Fibroblast of gingiva (primary cell): ENCODE measurements around the gene LCN12.
A peak's percentile ranks its signal among the peaks of the same experiment; 100 is the strongest.

Experiments used
- DNase-seq: peaks from one replicate; pipeline ENCODE4 v3.0.0-alpha.2; 2011; ENCODE audit warnings: low read depth

LCN12 gene

DNA sequence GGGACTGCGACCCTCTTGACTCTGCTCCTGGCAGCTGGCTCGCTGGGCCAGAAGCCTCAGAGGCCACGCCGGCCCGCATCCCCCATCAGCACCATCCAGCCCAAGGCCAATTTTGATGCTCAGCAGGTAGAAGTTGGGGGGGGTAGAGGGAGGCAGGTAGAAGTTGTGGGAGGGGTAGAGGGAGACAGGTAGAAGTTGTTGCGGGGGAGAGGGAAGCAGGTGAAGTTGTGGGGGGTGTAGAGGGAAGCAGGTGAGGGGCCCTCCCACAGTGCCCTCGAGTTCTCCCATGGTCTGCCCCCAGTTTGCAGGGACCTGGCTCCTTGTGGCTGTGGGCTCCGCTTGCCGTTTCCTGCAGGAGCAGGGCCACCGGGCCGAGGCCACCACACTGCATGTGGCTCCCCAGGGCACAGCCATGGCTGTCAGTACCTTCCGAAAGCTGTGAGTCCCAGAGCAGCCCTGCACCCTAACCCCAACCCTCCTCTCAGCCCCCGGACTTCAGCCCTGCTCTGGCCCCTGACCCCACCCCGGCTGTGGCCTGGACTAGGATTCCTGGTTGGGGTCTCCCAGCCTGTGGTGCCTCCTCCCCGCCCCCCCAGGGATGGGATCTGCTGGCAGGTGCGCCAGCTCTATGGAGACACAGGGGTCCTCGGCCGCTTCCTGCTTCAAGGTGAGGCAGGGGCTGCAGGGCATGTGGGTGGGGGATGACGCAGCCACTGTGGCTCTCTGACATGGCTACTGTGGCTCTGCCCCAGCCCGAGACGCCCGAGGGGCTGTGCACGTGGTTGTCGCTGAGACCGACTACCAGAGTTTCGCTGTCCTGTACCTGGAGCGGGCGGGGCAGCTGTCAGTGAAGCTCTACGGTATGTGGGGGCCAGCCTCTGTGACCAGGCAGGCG lies 6.5 kb upstream of the LCN12 start:
- no peak for DNase-seq

DNA sequence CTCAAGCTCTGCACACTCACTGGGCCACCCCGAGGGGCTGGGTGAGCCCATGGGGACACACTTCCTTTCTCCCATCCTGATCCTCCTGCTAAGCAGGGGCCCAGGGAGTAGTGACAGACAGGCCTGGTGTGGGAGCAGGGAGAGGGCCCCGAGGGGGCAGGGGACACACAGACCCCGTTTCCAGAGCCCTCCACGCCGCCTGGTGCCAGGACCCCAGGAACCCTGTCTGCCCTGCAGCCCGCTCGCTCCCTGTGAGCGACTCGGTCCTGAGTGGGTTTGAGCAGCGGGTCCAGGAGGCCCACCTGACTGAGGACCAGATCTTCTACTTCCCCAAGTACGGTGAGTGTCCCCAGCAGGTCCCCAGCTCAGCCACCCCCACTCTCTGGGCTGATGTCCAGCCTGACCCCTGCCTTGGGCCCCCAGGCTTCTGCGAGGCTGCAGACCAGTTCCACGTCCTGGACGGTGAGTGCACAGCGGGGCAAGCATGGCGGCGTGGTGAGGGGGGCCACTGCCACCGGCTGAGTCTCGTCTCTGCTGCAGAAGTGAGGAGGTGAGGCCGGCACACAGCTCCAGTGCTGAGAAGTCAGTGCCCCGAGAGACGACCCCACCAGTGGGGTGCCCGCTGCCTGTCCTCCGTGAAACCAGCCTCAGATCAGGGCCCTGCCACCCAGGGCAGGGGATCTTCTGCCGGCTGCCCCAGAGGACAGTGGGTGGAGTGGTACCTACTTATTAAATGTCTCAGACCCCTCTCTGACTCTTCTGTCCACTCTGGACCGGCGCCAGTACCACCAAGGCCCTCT lies 5.6 kb upstream of the LCN12 start:
- no peak for DNase-seq

DNA sequence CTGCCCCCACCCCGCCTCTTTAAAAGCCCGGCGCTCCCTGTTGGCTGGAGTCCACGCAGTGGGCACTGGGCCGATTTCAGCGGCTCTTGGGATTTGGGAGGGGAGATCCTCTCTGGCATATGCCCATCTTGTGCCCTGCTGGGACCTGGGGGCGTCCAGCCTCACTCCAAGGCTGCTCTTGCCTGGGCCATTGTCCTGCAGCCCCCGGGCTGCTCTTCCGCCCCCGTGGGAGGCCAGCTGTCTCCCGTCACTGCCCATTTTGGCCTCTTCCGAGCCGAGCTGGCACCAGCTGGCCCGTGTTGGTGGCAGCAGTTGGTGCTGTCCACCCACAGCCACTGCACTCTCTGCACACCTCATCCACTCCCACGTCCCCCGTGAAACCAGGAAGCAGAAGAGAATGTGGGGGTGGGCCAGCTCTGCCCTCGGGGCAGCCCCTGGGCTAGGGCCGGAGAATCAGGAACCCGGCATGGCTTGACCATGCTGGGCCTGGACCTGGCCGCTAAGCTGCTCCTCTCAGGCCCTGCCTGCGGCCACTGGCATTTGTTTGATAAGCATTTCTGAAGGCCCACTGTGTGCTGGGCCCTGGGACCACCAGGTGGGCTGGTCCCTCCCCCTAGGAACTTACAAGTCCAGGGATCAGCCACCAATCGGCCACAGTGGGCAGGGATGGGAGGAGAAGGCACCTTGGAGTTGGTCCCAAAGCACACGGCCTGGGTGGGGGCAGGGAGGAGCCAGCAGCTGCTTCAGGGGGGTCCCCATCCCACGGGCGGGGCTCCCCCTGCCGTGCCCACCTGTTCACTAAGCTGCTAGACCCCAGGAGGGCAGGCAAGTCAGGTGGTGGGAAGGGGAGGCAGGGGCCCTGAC lies 4.8 kb upstream of the LCN12 start:
- DNase-seq = no peak

DNA sequence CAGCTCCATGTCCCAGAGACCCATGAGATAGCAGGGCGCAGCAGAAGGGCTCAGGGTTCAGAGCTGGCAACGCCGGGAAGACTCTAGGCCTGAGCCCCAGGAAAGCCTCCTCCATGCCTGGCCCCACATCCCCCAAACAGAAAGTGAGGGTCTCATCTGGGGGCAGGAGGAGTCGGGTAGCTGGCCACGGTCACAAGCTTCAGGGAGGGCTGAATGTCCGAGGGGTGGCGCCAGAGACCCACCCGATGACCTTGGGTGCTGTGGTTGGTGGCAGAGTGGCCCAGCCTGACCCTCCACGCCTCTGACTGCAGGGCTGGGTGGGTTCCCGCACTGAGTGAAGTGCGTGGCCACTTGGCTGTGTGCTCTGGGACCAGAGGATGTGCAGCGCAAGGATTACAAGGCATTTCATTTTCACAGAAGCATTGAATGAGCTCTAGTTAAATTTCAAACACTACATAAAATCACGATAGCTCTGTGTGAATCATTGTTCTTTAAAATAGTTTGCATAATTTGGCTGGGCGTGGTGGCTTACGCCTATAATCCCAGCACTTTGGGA lies 4.0 kb upstream of the LCN12 start:
- peak; percentile 24 for DNase-seq

DNA sequence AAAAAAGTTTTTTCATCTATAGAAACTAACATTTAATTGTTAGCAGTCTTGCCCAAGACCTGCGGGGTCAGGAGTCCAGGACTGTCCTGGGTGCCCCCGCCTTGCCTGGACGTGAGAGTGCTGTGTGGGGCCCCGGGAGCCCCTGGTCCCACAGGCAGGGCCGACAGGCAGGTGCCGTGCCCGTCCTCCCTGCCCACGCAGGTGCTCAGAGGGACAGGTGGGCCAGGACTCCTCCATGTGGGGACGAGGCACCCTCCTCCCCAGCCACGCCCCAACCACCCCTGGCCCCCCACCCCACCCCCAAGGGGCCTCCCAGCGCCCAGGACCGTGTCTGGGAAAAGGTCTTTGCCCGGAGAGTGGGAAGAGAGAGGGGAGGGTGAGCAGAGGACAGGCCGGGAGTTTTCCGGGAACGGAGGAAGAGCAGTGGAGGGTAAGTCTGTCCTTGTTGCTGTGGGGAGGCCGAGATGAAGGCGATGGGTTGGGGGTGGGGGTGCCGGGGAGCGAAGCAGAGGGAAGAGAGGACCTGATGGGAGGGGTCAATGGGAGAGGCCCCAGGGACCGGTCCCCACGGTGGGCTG lies 2.7 kb upstream of the LCN12 start:
- no peak for DNase-seq

DNA sequence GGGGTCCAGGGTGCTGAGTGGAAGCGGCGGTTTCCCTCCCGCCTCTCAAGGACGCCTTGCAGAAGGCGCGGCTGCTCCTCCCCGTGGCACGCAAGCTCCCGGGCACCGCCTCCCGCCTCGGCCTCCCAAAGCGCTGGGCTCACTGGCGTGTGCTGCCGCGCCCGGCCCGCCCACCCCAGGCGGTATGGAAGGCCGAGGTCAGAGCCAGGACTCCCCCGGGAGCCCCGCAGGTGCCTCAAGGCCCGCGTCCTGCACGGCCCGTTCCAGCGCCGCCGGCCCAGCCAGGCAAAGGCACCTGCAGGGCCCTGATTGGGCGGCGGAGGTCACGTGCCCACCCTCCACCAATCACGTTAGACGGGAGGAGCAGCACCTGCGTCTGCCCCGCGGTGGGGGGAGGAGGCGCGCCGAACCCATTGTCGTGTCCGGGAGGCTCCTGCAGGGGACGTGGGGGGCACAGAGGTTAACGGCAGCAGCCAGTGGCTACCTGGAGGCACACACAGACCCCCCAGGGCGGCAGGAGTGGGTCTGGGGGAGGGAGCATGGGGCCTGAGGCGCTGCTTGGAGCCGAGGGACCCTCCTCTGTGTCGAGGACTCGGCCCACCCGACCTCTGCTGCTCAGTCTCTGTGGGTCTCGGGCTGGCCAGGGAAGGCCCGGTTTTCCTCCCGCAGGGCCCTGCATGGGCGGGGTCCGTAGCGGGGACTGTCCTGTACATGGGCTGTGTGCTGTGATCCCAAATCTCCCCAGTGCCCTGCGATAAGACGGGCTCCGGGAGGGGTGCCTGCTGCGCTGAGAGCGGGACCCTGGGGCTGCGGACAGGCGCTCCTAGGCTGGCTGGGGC lies 2.0 kb upstream of the LCN12 start:
- DNase-seq = peak; percentile 52

DNA sequence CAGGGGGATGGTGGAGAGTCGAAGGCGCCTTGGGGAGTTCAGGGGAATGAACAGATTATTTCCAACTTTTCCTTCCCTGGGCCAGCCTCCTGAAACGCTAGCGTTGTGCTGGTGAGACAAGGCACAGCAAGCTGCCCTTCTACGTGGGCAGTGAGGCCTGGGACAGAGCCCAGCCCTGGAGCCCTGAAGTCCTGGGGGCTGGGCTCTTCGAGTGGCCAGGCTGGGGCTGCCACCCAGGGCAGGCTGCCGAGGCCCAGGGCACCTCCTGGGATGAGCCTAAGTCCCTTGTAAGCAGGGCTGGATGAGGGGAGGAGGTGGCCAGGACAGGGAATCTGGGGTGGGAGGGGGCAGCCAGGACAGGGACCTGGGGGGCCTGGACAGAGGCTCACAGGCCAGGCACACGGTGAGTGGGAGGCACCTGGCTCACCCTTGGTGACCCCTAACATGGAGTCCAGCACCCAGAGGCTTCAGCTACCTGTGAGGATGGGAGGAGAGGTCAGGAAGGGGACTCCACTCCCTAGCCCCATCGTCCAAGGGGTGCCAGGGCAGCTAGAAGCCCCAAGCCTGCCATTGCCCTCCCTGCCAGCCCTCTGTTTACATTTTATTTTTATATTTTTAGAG lies 1.3 kb upstream of the LCN12 start:
- DNase-seq = no peak

DNA sequence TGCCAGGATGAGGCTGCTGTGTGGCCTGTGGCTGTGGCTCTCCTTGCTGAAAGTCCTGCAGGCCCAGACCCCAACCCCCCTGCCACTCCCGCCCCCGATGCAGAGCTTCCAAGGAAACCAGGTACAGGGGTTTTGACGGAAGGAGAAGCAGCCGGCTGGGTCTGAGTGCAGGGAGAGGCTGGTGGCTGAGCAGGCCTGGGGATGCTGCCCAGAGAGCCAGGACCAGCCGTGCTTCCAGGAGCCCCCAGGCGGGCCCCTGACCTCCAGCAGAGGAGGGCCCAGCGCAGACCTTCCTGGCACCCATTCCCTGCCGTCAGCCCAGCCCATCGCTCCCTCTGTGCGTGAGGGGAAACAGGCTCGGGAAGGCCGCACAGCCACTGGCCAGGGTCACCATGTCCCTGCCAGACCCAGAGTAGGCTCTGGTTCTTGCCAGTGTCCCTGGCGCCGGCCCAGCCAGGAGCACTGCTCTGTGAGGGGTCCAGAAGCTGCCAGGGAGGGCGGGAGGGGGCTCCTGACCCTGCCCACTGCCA lies 313 bp downstream of the LCN12 start:
- DNase-seq = no peak

DNA sequence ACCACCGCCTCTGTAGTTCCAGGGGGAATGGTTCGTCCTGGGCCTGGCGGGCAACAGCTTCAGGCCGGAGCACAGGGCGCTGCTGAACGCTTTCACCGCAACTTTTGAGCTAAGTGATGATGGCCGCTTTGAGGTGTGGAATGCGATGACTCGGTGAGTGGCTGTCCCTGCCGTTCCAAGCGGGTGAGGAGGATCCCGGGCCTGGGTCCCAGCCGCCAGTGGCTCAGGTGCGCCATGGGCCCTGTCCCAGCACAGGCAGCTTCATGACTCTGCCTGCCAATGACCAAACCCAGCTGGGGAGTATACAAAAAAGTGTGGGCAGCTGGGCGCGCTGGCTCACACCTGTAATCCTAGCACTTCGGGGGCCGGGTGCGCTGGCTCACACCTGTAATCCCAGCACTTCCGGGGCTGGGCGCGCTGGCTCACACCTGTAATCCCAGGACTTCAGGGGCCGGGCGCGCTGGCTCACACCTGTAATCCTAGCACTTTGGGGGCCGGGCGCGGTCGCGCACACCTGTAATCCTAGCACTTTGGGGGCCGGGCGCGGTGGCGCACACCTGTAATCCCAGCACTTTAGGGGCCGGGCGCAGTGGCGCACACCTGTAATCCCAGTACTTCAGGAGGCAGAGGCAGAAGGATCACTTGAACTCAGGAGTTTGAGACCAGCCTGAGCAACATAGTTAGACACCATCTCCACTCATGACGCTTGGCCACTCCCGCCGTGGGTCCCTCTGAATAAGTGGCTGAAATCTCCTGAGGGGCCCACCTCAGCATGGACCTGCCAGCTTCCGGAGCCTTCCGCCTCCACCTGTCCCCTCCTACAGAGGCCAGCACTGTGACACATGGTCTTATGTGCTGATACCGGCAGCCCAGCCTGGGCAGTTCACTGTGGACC lies 1.1 kb downstream of the LCN12 start:
- no peak for DNase-seq

DNA sequence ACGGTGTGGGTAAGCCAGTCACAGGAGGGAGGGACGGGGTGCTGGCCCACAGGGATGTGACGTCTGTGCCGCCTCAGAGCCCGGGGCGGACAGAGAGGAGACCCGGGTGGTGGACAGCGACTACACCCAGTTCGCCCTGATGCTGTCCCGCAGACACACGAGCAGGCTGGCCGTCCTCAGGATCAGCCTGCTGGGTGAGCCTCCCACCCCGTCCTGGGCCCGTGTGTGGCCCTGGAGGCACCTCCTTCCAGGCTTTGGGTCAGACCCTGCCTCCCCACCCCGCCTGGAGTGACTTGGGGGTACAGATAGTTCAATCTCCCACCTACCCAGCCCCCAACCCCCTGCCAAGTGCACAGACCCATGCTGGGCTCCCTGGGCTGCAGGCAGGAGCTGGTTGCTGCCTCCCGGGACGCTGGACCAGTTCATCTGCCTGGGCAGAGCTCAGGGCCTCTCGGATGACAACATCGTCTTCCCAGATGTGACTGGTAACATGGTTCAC lies 1.7 kb downstream of the LCN12 start:
- DNase-seq = no peak

DNA sequence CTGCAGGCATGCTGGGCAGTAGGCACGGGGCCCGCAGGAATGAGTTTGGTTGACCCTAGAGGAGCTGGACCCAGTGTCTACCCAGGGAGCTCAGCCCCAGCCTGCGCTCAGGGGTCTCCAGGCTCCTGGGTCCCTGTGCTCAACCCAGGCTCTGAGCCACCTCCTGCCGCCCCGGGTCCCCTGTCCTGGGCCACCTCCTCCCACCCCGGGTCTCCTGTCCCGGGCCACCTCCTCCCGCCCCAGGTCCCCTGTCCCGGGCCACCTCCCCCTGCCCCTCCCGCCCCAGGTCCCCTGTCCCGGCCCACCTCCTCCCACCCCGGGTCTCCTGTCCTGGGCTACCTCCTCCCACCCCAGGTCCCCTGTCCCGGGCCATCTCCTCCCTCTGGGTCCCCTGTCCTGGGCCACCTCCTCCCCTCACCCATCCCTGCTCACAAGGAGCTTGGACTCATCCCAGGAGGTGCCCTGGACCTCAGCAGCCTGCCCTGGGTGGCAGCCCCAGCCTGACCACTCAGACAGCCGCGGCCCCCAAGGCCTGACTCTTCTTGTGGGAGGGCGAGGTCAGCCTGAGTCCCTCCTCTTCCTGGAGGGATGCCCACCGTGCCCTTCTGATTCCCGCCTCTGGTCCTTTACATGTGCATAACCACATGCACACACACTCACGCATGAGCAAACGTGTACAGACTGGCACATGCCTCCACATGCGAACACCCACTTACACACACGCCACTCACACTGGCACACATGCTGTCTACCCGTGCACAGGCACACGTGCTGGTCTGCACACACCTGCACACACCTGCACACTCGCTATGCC lies 2.4 kb downstream of the LCN12 start:
- DNase-seq = no peak

DNA sequence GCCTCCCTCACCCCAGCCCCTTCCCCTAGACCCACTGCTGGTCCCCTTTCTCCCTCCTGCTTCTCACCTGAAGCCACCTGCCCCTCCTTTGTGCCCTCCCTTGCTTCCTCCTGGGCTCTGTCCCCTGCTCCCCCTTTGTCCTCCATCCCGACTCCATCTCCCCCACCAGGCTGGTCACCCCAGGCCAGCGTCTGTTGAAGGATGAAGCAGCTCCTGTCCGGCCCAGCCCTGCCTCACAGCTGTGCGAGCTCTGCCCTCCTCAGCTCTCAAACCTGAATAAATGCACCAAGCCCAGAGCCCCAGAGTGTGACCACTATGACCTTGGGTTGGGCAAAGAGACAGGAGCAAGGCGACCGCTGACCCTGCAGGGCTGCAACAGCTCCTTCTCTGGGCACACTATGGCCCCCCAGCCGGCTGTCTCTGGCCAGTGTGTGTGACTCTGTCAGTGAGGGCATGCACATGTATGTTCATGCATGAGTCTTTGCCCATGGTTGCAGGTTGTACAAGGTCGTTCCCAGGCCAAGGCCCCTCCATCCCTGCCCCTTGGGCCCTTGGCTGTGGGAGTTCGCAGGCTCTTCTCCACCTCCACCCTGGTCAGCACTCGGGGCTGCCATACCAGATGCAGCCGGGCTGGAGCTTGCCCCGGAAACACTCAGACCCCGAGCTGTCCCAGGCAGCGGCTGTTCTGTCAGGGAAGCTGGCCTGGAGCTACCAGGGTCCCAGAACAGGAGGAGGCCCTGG lies 3.3 kb downstream of the LCN12 start:
- no peak for DNase-seq

DNA sequence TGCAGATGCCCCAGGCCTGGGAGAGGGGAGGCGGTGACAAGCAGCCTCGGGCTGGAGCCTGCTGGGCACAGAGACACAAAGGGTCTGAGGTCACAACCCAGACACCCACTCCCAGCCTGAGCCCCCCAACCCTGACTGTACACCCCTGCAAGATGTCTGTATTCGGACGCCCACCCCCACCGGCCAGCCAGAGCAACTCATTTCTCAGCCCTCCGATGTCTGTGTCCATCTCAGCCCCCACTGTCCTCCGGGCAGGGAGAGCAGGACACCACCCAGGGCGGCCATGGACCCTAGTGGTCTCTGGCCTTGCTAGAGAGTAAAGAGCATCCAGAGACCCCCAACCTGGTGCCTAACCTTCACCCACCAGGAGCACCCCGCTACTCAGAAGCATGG lies 3.9 kb downstream of the LCN12 start:
- DNase-seq = no peak

DNA sequence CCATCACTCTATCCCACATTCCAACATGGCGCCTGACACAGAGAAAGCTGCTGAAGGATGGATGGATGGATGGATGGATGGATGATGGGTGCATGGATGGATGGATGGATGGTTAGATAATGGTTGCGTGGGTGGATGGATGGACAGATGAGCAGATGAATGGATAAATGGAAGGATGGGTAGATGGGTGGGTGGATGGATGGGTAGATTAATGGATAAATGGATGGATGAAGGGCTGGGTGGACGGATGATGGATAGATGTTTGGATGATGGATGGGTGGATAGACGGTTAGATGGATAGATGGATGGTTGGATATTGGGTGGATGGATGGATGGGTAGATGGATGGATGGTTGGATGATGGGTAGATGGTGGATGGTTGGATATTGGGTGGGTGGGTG lies 4.5 kb downstream of the LCN12 start:
- DNase-seq = no peak

DNA sequence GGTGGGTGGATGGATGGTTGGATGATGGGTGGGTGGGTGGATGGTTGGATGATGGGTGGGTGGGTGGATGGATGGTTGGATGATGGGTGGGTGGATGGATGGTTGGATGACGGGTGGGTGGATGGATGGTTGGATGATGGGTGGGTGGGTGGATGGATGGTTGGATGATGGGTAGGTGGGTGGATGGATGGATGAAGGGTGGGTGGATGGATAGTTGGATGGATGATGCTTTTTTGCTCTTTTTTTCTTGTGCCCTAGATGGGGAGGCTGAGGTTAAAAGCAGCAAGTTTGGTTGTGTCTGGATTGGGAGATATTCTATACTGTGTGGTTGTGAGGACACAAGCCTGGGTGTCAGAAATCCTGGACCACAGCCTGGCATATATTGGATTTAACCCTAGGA lies 5.4 kb downstream of the LCN12 start:
- DNase-seq = no peak

DNA sequence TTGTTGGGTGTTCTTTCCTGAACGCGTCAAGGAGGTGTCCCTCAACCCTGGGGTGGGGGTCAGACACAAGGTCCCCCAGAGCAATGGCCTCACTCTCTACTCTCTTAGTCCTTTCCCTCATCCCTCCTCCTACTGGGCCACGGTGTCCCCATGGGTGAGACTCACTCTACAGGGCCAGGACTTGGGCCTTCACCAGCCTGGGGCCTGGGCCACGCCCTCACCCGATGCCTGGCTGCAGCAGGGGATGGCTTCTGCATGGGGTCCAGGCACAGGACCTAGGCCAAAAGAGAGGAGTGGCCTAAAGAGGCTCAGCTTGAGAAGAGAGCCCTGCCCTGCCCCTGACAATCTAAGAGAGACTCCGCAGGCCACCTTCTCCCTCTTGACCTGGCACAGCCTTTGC lies 5.8 kb downstream of the LCN12 start:
- no peak for DNase-seq

DNA sequence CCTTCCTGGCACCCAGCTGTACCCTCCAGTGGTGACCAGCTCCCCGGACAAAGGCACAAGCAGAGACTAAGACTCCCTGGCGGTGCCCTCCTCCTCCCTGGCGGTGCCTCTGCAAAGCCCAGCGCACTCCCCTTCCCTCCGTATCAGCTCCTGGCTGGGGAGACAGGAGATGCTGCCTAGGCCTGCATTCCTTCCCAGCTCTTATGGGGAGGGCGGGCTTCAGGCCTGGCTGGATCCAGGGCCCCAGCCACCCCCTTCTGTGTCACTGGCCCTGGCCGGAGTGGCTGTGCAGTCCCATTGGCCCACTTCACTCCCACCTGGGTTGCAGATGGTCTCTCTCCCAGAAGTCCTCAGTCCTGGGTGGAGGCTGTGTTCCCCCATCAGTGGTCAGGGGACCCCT lies 6.4 kb downstream of the LCN12 start:
- no peak for DNase-seq
